Measurements from ENCODE around the gene GRB14.
"Not testable (repeated sequence)": the region's sequence is repeated elsewhere in the genome, so short reads cannot be mapped to it uniquely, and the experiment has no call there.

GRB14 gene

DNA sequence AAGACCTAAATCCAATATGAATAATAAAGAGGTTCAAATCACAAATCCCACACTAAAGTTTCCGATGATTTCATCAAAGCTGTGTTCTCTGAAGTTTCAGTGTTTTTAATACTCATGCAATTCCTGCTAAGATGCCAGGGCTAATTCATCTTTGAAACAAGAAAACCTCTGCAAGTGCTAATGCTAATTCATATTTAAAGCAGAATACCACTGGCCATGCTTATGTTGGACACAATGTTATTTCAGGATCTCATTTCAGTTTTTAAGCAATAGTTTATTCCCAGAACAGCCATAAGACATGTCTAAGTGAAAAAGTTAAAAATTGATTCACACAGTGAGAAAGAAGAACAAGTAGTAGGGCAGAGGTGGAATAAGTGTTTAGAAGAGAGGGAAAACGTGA, 62.8 kb downstream of the GRB14 start:
- no peak for DNase-seq (ENCODE audit: low read depth)

DNA sequence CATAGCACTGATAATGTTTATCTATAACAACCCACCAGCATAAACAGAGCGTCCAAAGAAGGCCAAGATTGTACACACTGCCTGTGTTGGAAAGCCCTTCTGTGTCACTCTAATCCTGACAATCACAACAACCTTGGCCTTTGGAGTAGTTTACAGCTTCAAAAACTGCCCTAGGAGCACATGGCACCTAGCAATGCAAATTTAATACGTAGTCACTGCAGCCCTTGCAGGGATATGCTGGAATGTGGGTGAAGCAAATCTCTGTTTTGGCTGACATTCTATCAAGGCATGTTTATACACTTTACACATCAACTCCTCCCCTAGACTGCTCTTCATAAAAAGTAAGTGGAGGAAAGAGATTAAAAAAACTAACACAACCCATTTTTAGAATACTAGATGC, 66.8 kb downstream of the GRB14 start:
- no peak for DNase-seq (ENCODE audit: low read depth)

DNA sequence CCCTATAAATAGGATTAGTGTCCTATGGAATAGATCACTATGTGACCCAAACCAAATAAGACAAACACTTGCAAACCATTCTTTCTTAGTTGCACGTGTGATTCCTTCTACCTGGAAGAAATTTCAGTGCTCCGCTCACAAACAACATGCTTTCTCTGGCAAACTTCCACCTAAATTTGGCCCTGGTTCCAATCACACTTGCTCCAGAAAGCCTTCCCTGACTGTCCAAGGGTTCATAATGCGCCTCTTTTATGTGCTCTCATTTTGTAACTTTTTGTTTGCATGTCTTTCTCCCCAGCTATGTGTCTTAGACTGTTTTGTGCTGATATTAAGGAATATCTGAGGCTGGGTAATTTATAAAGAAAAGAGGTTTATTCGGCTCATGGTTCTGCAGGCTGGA, 69.8 kb downstream of the GRB14 start:
- DNase-seq (ENCODE audit: low read depth), result no peak

DNA sequence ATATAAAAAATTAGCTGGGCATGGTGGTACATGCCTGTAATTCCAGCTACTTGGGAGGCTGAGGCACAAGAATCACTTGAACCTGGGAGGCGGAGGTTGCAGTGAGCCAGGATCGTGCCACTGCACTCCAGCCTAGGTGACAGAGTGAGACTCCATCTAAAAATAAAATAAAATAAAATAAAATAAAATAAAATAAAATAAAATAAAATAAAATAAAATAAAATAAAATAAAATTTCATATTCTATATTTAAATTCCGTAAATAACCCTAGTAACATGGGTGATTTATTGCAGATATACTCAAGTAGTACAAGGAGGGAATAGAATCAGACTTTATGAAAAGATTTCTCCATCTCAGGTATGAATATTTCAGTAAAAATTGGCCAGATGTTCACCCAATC, 71.6 kb downstream of the GRB14 start:
- DNase-seq (ENCODE audit: low read depth), result not testable (repeated sequence)

DNA sequence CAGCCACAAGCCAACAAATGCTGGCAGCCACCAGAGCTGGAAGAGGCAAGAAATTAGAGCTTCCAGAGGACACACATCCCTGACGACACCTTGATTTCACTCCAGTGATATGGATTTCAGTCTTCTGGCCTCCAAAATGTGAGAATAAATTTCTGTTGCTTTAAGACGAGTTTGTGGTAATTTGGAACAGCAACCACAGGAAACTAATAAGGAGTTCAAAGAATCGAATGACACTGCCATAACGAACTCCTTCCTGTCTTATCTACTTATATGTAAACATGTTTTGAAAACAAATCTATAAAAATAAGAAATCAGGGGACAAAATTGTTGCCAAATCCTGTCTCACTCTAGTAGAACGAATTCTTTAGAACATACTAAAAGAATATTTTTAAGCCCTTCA, 75.8 kb downstream of the GRB14 start:
- DNase-seq (ENCODE audit: low read depth), result no peak

DNA sequence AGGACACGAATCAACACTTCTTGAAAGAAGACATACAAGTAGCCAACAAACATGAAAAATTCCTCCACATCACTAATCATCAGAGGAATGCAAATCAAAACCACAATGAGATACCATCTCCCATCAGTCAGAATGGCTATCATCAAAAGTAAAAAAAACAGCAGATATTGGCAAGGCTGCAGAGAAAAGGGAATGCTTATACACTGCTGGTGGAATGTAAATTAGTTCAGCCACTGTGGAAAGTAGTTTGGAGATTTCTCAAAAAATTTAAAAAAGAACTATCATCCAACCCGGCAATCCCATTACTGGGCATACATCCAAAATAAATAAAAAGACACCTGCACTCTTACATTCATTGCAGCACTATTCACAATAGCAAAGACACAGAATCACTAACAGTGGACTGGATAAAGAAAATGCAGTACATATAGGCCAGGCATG, 78.7 kb downstream of the GRB14 start:
- DNase-seq (ENCODE audit: low read depth), result peak; percentile 24

DNA sequence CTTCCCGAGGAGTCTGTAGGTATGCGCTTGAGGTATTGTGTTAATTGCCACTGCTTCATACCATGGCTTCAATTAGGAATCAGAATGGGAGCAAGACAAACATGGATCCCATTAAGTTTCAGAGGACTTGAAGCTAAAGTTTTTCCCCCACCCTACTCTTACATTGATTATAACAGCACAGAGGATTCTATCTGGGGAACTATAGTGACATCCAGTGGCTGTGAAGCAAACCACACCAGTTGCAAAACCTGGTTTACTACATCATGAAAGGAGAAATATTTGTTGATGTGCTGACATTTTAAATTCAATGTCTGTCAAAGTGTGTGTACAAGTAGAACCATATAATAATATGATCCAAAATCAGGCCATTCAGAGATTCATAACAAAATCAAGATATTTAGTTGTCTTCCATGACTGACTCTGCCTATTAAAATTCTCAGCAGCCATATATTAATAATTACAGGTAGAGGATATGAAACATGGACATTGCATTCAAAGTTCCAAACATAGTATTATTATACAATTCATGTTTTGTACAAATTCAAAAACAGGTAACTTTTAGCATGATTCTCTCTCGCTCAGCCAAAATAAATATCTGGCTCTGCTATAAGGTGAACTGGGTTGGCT, 82.9 kb downstream of the GRB14 start:
- no peak for DNase-seq (ENCODE audit: low read depth)

DNA sequence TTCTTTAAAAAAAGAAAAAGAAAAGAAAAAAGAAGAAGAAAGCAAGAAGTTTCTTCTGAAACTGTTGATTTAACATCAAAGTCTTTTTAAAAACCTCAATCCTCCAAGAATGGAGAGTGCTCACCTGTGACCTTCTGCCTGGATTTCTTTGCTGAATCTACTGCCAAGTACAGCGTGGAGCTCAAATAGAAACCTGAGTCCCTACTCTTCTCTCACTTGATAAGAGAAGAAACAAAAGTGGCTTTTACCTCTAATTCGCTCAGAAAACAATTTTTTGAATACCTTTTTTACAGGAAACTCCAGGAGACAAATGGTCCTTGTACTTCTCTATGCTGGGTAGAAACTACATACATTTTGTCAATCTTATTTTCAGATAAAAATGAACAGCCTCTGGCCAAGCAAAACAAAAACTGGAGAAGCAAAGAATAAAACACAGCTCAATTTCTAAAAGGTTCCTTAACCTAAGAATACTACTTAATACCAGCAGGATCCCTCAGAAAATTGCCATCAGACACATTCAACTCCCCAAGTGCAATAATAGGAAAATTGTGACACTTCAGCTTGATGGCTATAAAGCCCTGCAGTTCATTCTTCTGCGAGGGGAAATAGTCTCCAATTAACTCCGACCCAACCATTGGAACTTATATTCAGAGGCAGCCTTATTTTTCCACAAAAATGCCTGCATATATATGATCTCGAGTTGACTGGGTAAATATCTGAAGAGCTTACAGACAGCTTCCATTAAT, 85.8 kb downstream of the GRB14 start:
- no peak for DNase-seq (ENCODE audit: low read depth)

DNA sequence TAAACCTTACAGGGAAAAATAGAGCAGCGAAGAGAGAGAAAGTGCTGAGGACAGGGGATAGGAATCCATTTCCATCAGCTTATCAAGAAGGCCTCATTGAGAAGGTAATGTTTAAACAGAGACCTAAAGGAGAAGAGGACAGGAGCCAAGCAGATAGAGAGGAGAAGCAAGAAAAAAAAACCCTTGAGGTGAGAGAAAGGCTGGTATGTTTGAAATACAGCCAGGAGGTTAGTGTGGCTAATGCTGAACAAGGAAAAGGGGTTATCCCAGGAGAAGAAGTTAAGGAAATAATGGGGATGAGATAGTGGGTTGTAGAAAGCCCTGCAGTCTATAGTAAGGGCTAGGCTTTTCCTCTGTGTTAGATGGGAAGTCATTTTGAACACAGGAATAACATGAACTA, 90.8 kb downstream of the GRB14 start:
- no peak for DNase-seq (ENCODE audit: low read depth)

DNA sequence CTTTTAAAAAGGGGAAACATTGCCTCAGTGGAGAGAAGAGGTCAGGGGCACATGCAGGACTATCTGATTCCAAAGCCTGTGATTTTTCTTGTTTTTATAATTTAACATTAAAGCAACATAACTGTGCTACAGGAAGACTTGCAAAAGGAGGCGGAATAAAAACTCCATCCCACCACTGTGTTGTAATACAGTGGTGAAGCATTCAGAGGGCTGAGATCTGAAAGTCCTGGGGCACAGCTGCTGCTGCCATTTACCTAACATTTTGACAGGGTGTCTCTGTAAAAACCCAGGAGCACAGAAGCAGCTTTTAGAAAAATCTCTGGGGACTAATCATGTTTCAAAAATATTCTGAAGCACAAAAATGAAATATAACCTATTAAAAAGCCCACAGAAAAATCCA, 97.6 kb downstream of the GRB14 start:
- DNase-seq (ENCODE audit: low read depth), result no peak

DNA sequence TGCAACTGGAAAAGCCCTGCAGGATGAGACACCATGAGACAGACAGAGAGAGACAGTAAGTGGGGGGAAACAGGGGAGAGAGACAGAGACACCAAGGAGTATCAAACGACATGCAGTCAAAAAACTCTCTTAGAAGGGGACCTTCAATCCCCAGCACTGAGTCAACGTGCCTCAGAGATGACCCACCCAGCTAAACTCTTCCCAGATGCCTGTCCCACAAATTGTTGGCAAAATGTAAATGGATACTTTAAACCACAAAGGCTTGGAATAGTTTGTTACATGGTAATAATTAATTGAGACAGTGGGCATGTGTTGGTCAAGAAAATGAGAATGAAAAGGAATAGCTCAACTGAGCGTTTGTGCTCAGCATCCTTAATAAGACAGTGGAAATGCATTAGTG, 98.3 kb downstream of the GRB14 start:
- peak; percentile 16 for DNase-seq (ENCODE audit: low read depth)

DNA sequence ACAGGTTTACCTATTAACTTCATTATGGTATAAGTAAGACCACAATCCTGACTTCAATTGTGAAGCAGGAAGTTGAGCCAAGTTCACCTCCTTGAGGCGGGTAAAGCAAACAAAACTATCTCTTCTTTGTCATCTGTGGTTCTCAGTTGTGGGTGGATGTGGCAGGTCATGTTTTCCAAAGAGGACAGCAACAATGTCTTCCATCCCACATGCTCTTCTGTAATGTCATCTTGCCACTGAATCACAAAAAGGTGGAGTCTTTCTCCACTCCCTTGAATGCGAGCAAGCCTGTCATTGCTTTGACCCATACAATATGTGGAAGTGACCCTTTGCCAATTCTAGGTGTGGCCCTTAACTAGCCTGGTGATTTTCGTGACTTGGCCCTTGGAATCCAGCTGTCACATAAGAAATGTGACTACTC, 98.7 kb downstream of the GRB14 start:
- DNase-seq (ENCODE audit: low read depth), result no peak

DNA sequence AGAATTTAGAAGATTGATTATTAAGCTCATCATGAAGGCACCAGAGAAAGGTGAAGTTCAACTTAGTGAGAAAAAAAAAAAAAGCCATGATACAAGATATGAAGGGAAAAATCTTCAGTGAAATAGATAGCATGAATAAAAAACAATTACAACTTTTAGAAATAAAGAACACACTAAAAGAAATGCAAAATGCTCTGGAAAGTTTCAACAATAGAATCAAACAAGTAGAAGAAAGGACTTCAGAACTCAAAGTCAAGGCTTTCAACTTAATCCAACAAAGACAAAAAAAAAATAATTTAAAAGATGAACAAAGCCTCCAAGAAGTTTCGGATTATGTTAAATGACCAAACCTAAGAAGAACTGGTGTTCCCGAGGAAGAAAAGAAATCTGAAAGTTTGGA, 105.5 kb downstream of the GRB14 start:
- DNase-seq (ENCODE audit: low read depth), result no peak

DNA sequence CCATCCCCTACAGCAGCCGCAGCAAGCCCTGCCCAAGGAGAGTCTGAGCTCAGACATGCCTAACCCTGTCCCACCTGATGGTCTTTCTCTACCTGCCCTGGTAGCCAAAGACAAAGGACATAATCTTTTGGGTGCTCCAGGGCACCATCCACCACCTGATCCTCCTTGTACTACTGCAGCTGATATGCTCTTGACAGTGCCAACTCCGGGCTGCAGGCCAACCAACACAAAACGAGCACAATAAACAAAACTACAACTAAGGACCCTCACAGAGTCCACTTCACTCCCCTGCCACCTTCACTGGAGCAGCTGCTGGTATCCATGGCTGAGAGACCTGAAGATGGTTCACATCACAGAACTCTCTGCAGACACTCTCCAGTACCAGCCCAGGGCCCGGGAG, 106.3 kb downstream of the GRB14 start:
- no peak for DNase-seq (ENCODE audit: low read depth)

DNA sequence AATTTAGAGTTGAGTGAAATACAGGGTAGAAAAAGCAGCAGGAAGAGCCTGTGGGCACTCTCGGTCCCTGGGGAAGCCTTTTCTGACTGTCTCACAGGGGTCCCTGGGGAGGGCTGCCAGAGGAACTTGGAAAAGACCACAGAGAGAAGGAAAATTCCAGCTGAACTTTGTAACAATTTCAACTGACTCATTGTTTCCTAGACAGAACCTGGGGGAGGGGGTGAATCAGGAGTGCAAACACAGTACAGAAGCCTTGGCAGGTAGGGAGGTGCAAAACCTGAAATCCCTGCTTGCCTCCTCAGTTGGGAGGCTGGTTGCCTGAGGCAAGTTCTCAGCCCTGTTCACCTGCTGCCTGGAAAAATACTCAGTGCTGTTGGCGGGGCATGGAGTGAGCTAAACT, 106.8 kb downstream of the GRB14 start:
- DNase-seq (ENCODE audit: low read depth), result no peak

DNA sequence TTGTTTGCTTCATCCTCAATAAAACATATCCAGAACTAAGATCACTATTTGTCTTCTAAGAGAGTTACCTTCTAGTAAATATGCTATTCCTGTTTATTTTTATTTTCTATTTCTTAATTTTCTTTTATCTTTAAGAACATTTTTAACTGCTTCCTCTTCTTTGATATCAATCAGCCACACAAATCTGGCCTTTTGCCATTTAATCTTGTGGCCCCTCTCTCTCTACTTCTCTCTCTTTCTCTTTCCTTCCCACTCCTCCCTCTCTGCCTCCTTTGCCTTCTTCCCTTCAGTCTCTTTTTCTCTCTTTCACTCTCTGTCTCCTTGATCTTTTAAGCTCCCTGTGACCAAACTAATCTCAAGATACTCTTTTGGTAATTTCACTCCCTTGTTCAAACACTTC, 108.4 kb downstream of the GRB14 start:
- no peak for DNase-seq (ENCODE audit: low read depth)

DNA sequence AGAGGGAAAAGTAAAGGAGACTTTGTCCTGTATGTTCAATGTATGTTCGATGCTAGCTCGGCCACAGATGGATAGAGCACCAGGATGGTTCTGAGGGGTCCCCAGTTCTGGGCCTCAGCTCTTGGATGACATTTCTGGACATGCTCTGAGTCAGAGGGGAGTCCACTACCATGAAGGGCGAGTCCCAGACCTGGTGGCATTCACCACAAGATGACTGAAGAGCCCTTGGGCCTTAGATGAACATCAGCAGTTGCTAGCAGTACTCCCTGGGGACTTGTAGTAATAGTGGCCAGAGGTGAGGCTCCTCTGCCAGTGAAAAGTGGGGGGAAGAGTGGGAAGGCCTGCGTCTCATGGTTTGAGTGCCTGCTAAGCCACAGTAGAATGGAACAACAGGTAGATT, 109.5 kb downstream of the GRB14 start:
- DNase-seq (ENCODE audit: low read depth), result no peak

DNA sequence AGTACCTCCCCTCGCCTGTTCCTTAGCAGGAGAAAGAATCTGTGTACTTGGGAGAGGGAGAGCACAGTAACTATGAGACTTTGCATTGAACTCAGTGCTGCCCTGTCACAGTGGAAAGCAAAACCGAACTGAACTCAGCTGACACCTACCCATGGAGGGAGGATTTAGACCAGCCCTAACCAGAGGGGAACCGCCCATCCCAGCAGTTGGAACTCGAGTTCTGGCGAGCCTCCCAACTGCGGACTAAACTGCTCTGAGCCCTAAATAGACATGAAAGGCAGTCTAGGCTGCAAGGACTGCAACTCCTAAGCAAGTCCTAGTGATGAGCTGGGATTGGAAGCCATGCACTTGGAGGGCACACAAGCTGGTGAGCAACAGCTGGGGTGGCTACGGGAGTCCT, 110.4 kb downstream of the GRB14 start:
- DNase-seq (ENCODE audit: low read depth), result no peak

DNA sequence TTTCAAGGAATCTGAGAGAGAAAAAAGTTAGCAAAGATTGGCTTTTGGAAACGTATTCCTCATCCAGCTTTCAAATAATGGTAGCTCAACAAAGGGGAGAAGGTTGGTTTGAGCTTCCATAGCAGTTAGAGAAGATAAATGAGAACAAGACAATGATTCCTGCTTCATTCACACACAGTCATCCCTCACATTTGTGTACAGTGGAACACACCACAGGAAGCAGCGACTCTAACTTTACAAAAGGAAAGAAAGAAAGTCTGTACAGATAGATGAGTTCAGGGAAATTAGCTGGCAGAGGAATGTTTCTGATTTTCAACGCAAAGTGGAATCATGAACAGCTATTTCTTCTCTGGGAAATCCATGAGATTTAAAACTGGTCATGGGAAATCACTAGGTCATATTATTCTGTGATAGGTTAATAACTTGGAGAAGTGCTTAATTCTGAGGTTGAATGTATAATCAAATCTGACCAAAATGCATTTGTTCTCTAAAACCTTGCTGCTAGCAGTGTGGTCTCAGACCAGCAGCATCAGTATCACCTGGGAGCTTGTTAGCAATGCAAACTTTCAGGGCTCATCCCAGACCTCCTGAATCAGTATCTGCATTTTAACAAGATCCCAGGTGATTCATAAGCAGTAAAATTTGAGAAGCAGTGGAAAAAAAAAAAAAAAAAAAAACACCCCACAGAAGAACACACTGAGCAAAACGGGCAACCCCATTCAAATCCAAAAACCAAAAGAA, 112.0 kb downstream of the GRB14 start:
- no peak for DNase-seq (ENCODE audit: low read depth)

DNA sequence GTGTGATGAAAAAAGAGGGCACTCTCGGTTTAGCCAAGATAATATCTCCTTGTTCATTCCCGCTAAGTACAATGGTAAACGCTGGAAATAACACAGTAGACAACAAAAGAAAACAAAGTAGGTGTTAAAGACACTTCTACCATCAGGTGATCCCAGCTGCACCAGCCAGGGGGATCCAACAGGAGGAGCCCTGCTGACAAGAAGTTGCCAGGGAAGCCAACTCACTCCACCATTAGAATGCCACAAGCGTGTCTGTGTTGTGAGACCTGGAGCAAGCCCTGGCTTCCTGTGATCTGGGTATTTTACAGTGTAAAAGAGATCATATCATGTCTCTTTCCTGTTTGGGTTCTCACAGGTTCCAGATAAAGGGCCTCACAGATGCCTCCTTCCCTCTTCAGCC, 117.0 kb downstream of the GRB14 start:
- DNase-seq (ENCODE audit: low read depth), result no peak

DNA sequence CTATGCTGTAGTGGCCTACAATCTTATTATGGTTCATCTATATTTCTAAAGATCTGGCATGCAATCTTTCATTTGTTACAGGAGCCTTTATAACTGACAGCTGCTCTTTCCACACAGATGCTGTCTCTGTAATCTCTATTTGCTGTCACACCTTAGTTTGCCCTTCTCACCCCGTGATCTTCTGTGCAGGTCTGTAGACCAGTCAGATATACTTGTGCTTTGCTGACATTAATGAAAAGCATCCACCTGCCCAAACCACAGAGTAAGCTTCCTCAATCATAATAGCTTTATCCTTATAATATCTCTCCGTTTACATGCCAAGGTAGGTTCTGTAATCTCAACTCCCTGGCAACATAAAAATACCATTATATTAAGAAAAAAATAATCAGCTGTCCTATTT, 122.4 kb downstream of the GRB14 start:
- no peak for DNase-seq (ENCODE audit: low read depth)

DNA sequence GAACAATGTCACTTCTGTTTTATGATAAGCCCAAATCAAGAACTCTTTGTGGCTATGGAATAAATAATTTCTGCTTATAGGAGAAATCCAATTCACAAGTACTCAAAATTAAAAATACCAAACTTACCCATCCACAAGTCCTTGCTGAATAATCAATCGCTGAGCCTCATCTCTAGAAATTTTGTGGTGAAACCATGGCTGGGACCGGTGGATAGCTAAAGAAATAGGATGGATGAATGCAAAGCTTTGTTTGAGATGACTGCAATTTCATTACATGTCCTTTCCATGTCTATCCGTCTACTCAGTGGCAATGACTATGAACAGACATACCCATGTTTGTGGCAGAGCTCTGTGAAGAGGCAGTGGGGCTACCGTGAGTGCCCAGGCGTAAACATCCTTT, 124.4 kb downstream of the GRB14 start:
- DNase-seq (ENCODE audit: low read depth), result no peak

DNA sequence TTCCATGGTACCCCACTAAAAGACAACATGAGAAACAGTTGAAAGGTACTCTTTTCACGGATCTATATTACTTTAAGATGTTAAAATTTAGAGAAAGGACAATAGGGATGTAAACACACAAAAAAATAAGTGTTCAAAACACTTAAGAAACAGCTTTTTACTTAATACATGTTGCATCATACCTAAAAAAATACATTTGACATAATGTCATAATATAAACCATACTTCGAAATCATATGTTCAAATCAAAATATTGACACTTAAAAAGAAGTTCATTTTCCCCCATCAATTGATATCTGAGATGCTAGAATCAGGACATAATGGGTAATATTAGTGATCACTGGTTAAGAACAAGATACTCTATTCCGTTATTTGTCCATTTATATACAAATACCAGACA, 124.9 kb downstream of the GRB14 start:
- DNase-seq (ENCODE audit: low read depth), result no peak
